ENCODE results near the gene RBMS2.
"Not testable (repeated sequence)": the region's sequence is repeated elsewhere in the genome, so short reads cannot be mapped to it uniquely, and the experiment has no call there.

RBMS2 gene

DNA sequence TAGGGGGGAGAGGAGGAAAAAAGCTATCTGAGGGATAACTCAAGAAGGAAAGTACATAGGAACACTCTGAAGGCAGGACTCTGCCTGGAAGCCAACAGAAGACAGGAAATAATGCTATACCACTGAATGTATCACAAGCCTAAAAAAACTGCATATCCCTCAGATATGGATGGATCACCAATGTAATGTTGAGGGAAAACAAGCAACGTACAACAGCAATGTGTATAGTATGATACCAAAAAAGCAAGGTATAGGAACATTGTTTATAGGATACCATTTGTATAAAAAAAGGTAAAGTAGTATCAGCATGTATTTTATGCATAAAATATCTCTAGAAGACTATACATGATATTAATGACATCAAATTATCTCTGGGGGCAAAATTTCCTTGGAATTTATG, 37.1 kb upstream of the RBMS2 start:
- no peak overlapping the region for H3K4me3 ChIP-seq (ENCODE audit: low read depth, low read length)
- DNase-seq (ENCODE audit: low read depth): no peak
- no peak for TF ChIP-seq CTCF (IDR thresholded peaks at IDR 0.05; ENCODE audit: insufficient read depth, low read depth, low read length, missing control alignments)

- no peak for DNase-seq (ENCODE audit: low read depth)
- no peak overlapping the region for H3K4me3 ChIP-seq (ENCODE audit: low read depth, low read length)
- TF ChIP-seq CTCF (IDR thresholded peaks at IDR 0.05; ENCODE audit: insufficient read depth, low read depth, low read length, missing control alignments): no peak
These were observed 34.9 kb upstream of the RBMS2 start for GRCh38 chr12:56486694-56487093.

GRCh38 chr12:56487448-56488040, 34.1 kb upstream of the RBMS2 start:
- DNase-seq (ENCODE audit: low read depth): peak; percentile 26
- TF ChIP-seq CTCF (IDR thresholded peaks at IDR 0.05; ENCODE audit: insufficient read depth, low read depth, low read length, missing control alignments): no peak
- peak overlapping the region; percentile 58 for H3K4me3 ChIP-seq (ENCODE audit: low read depth, low read length)

- no peak for TF ChIP-seq CTCF (IDR thresholded peaks at IDR 0.05; ENCODE audit: insufficient read depth, low read depth, low read length, missing control alignments)
- H3K4me3 ChIP-seq (ENCODE audit: low read depth, low read length): peak within 1 kb of the TSS; percentile 58
- peak; percentile 78 for DNase-seq (ENCODE audit: low read depth)
These were observed 33.3 kb upstream of the RBMS2 start, which contains the start of gene GLS2 for GRCh38 chr12:56488041-56488955. GLS2 (minus strand) TSS chr12:56488161; CDS start chr12:56488118, 43 bp downstream.

DNA sequence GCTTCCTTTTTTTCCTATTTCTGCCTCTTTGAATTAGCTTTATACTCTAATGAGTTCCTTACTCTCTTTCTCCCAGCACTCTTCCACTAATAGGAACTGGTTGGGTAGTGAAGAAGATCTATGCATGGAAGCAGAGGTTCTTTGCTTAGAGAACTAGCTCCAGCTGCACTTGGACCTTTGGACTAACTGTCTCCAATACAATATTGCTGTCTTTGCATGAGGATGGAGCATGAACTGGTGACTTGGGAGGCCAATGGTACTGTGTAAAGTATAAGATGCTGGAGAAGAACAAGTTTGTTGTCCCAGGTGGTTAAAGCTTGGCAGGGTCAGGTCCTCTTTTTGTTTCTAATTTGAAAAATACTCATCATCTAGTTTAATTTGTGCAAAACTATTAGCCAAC, 31.3 kb upstream of the RBMS2 start:
- no peak for DNase-seq (ENCODE audit: low read depth)
- no peak overlapping the region for H3K4me3 ChIP-seq (ENCODE audit: low read depth, low read length)
- TF ChIP-seq CTCF (IDR thresholded peaks at IDR 0.05; ENCODE audit: insufficient read depth, low read depth, low read length, missing control alignments): no peak

GRCh38 chr12:56493409-56494105, 28.1 kb upstream of the RBMS2 start:
- not testable (repeated sequence) for DNase-seq (ENCODE audit: low read depth); H3K4me3 ChIP-seq (ENCODE audit: low read depth, low read length)

DNA sequence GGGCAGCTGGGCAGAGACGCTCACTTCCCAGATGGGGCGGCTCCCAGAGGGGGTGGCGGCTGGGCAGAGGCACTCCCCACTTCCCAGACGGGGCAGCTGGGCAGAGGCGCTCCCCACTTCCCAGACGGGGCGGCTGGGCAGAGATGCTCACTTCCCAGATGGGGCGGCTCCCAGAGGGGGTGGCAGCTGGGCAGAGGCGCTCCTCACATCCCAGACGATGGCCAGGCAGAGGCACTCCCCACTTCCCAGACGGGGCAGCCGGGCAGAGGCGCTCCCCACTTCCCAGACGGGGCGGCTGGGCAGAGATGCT, 27.6 kb upstream of the RBMS2 start:
- H3K4me3 ChIP-seq (ENCODE audit: low read depth, low read length): not testable (repeated sequence)

GRCh38 chr12:56494481-56494880, 27.1 kb upstream of the RBMS2 start:
- not testable (repeated sequence) for H3K4me3 ChIP-seq (ENCODE audit: low read depth, low read length); DNase-seq (ENCODE audit: low read depth)

More for the DNA sequence above, 27.6 kb upstream of the RBMS2 start:
- DNase-seq (ENCODE audit: low read depth): not testable (repeated sequence)

All from GM12865 (cell line).